GM19025 (cell line): ENCODE measurements around the gene RARS2.

Experiments
- ATAC-seq: cut with Tn5 transposase; IDR thresholded peaks from one replicate; pipeline ENCODE4 v1.9.1; 2021; ENCODE audit warnings: mild to moderate bottlenecking, low read depth, moderate library complexity; ENCODE audit not compliant: unreplicated experiment

Gene RARS2

DNA sequence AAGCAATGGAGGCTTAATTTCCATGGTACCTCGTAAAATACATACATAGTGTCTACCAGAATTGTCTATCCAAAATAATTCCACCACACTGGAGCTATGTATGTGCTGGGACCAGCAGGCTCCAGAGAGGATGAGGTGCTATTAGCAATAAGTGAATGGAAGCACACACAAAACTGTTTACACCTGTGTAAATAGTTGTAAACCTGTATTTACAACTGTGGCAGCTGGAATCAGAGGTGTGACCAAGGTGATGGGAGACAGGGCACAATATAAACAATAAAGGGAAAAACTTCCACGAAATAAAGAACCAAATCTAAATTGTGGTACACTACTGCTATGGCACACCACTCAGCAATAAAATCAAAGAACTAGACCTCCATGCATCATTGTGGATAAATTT lies 14.4 kb downstream of the RARS2 start:
- ATAC-seq, result no peak

- no peak for ATAC-seq
Measured at GRCh38 chr6:87574237-87574804, 15.5 kb downstream of the RARS2 start.

- ATAC-seq, result no peak
Measured at GRCh38 chr6:87573307-87574024, 16.3 kb downstream of the RARS2 start.

DNA sequence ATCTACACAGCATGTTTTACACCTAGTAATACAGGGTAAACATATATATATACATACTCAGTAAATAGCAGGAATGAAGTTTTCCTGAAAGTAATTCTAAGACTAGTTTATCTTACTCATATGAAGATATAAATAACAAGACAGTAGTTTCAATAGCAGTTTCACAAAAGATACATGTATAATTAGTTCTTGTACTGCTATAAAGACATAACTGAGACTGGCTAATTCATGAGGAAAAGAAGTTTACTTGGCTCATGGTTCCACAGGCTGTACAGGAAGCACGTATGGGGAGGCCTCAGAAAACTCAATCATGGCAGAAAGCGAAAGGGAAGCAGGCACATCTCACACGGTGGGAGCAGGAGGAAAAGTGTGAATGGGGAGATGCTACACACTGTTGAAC lies 16.9 kb downstream of the RARS2 start:
- no peak for ATAC-seq

DNA sequence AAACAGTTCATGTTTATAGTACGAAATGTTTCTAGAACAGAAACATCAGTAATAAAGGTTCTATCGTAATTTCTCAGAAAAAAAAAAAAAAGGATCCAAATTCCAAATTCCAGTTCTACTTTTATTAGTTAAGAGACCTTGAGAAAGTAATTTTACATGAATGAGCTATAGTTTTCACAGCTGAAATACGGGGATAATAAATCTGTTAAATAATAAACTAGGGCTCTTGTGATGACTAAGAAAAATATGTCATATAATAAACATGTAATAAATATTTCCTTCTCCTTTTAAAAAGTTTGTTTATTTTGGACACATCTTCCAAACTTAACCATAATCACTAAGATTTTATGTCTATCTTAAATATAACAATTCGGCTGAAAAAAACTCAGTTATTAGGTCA lies 17.8 kb downstream of the RARS2 start:
- no peak for ATAC-seq

- no peak for ATAC-seq
Measured at GRCh38 chr6:87561017-87561416, 28.8 kb downstream of the RARS2 start.

- ATAC-seq, result no peak
Measured at GRCh38 chr6:87558446-87558845, 31.3 kb downstream of the RARS2 start.

GRCh38 chr6:87555506-87555905 lies 34.3 kb downstream of the RARS2 start:
- ATAC-seq, result no peak

DNA sequence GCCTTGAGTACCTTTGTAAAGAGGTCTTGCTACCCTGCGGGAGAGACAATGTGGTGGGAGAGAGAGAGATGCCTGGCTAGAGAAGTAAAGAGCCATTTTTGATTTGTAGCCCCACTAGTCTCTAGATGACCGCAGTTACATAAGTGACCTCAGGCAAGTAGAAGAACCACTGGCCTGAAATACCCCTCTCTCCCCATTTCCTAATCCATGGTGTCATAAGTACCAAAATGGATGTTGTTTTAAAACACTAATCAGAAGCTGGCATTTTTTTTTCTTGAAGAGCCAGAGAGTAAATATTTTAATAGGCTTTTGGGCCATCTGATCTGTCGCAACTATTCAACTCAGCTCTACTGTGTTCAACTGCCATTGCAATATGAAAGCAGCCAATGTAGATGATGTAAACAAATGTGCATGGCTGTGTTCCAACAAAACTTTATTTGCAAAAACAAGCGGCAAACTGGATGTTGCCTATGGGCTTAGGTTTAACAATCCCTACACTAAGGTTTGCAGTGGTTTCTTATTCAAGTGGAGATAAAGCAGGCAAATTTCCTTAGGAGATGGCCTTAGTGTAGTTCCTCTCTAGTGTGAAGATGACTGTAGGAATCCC lies 36.5 kb downstream of the RARS2 start:
- no peak for ATAC-seq

GRCh38 chr6:87551799-87552198 lies 38.0 kb downstream of the RARS2 start:
- ATAC-seq, result no peak

DNA sequence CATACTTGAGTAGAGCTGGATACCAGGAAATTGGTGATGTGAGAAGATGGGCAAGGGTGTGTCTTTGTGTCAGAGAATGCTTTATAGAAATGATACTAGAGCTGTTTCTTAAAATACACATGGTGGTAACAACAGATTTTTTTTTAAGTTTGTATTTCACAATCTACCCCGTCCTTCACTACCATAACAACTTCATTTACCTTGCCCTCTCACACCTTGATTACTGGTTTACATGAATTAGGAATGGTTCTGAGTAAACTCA lies 45.4 kb downstream of the RARS2 start:
- no peak for ATAC-seq

DNA sequence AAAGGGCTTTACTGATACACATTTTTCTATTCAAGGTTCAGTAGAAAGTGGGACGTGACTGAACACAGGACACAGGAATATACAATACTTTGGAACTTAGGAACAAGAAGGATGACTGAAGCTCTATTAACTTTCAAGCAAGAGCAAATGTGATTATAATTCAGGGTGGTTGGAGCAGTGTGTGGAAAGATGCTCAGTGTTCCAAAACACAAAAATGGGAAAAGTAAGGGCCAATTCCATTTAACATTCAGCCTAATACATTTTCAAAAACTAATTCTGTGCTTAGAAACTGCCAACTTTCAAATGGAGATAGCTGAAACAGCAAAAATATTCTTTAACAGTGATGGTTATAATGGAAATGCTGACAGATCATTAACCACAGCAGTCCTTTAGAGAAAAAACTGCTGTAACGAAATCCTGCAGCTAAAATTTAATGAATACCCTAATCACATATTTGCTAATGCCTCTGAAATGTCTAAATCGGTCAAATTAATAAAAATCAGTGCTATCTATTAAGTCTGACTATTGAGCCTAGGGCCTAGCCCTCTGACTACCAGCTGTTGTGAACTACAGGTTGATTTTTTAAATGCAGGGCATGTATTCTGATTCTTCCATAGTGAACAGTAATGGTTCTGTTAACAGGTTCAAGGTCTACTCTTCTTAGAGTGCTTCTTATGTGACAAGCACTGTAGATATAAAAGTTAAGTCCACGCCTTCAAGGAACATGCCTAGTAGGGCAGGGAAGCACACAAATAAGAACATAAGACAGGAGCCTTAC lies 45.9 kb downstream of the RARS2 start:
- ATAC-seq, result no peak

DNA sequence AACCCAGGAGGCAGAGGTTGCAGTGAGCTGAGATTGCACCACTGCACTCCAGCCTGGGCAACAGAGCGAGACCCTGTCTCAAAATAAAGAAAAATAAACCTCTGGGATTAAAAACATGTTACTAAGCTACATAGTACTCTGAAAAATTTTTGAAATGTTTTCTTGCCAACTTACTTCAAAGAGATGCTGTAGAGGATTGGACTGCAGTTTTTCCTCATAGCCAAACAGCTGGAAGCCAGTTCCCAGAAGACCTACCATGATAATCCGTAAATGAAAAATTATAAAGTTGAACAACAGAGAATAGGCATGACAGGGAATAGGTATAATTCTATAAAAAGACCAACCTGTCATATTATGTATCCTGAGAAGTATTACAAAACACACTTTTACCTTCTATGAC lies 48.0 kb downstream of the RARS2 start:
- no peak for ATAC-seq

DNA sequence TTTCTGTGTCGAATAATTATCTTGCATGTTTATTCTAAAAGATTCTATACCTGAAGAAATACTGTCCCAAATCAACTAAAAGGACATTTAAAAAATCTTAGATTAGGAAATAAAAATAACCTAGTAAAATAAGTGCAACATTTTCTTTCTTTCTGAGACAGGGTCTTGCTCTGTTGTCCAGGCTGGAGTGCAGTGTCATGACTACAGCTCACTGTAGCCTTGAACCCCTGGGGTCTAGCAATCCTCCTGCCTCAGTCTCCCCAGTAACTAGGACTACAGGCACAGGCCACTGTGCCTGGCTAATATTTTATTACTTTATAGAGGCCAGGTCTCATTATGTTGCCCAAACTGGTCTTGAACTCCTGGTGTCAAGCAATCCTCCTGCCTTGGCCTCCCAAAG lies 48.7 kb downstream of the RARS2 start:
- ATAC-seq, result no peak

DNA sequence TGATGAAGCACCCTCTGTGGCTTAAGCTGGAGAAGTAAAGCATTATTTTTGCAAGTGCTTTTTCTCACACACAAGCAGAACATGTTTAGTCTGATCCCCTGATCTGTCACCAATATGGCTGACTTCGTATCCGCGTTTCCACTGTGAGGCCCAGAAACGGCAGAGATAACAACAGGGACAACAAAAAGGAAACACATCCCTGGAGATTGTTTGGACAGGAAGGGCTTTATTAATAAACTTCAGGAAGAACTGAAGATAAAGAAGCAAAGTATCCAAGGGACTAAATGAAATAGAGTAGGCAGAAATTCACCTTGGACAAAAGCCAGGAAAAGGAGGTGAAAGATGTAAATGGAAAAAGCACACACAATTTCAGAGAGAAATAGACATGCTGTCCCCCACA lies 49.2 kb downstream of the RARS2 start:
- no peak for ATAC-seq

- ATAC-seq, result no peak
Measured at GRCh38 chr6:87539554-87539953, 50.2 kb downstream of the RARS2 start.

- ATAC-seq, result no peak
Measured at GRCh38 chr6:87538510-87539260, 51.1 kb downstream of the RARS2 start.

DNA sequence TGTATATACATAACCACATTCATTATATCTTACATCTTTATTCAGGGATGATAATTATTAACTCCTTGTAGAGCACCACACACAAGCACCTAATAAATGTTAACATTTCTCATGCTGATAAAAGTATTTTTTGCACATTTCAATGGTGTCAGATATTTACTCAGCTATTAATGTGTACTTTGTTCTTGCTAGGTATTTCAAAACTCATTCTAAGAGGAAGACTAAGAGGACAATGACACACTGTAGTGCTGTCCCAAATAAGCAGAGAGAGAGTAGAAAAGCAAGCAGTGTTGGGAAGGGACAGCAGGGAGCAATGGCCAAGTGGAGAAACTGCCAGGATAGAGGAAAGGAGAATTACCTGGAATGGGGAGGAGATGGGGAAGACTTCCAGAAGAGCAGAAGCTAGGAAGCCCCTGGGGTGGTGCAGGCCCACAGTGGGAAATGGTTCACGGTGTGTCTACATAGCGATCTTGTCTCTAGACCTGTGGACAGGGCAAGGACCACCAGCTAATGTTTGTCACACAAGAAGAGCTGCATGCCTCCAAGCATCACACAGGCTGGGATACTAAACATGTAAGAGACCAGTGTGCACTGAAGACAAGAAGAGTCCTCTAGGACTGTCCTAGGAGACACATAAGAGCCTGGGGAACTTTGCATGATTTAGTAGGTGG lies 55.3 kb downstream of the RARS2 start:
- no peak for ATAC-seq

DNA sequence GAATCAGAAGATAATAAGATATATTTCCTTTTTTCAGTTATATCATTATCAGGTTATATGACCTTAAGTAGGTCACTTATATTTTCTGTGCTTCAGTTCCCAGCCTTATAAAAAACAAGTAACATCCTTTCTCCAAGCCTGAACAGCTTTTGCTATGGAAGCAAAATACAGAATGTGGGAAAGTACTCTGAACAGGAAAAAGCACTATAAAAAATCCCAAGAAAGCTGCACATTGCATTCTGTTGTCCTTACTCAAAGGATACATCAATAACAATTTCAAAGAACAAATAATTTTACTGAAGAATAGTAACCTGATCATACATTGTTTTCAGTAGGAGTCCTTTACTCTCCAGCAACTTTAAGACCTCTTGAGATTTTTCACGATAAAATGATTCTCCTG lies 60.6 kb downstream of the RARS2 start:
- ATAC-seq, result no peak

DNA sequence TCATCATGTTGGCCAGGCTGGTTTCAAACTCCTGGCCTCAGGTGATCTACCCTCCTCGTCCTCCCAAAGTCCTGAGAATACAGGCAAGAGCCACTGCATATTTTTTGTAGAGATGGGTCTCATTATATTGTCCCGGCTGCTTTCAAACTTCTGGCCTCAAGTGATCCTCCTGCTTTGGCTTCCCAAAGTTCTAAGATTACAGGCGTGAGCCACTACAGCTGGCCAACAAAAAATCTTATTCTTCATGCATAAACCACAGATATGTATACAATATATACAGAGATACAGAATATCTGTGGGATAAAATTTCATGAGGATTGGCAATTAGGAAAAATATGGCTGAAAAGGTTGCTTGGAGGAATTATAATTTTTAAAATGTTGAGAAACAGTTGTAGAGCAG lies 67.1 kb downstream of the RARS2 start:
- ATAC-seq, result no peak
